CD4-positive, alpha-beta memory T cell (primary cell): Measurements from ENCODE around the gene MMP28. TPM values are rescaled to one million over a fixed set of nuclear protein-coding genes. Genes with fewer than 3 reads are reported as not detected.
A peak's percentile ranks its signal among the peaks of the same experiment; 100 is the strongest.

Experiments
- CTCF ChIA-PET: fragments of 350-600 bp; sonication (Branson Sonifier 250); formaldehyde crosslinking; loops from one replicate; lab custom pipeline; 2021; ENCODE audit warnings: inconsistent platforms; ENCODE audit not compliant: partially characterized antibody; lab: Charles Lee
- POLR2A ChIA-PET: fragments of 350-600 bp; sonication (Branson Sonifier 250); formaldehyde crosslinking; loops from one replicate; lab custom pipeline; 2021; ENCODE audit not compliant: partially characterized antibody; lab: Charles Lee
- DNase-seq, 5 donors: peaks; one replicate each; pipeline versions ENCODE4 v3.0.0 to v3.0.0-alpha.2; 2020 to 2022; ENCODE audit warnings: mixed read lengths in 1 of 5
- H3K27ac ChIP-seq: one replicate; pipeline ENCODE4 v1.7.0; 2013; ENCODE audit warnings: low read depth, low read length
- H3K27me3 ChIP-seq: 2 replicates; pipeline ENCODE4 v1.7.0; 2013; ENCODE audit warnings: mild to moderate bottlenecking, low read length, moderate library complexity; ENCODE audit not compliant: insufficient read depth
- H3K36me3 ChIP-seq: 2 replicates; pipeline ENCODE4 v1.7.0; 2013; ENCODE audit warnings: mild to moderate bottlenecking, low read length, moderate library complexity; ENCODE audit not compliant: insufficient read depth
- H3K4me1 ChIP-seq: 2 replicates; pipeline ENCODE4 v1.7.0; 2013; ENCODE audit warnings: mild to moderate bottlenecking, low read length, moderate library complexity; ENCODE audit not compliant: insufficient read depth
- H3K4me3 ChIP-seq, 2 donors: one replicate each; pipeline ENCODE4 v1.7.0; 2013; ENCODE audit warnings: low read length in 2 of 2, mild to moderate bottlenecking in 1 of 2
- H3K9me3 ChIP-seq, 2 donors: one replicate each; pipeline ENCODE4 v1.7.0; 2013; ENCODE audit warnings: low read length in 2 of 2, control low read depth in 1 of 2; ENCODE audit not compliant: control insufficient read depth in 1 of 2
- H3K27ac Mint-ChIP-seq, 7 donors: one replicate each; pipeline ENCODE4 v1.8.0; 2020 to 2021; ENCODE audit warnings: mixed read lengths in 7 of 7, mild to moderate bottlenecking in 6 of 7, inconsistent platforms in 3 of 7, moderate library complexity in 3 of 7
- H3K27me3 Mint-ChIP-seq, 2 donors: one replicate each; pipeline ENCODE4 v1.8.0; 2020 to 2021; ENCODE audit warnings: mixed read lengths in 2 of 2
- H3K36me3 Mint-ChIP-seq, 2 donors: one replicate each; pipeline ENCODE4 v1.8.0; 2020 to 2021; ENCODE audit warnings: mixed read lengths in 2 of 2, inconsistent platforms in 1 of 2, mild to moderate bottlenecking in 1 of 2
- H3K4me1 Mint-ChIP-seq, 4 donors: one replicate each; pipeline ENCODE4 v1.8.0; 2020 to 2021; ENCODE audit warnings: mixed read lengths in 4 of 4, mild to moderate bottlenecking in 1 of 4
- H3K4me3 Mint-ChIP-seq, 8 donors: one replicate each; pipeline ENCODE4 v1.8.0; 2020 to 2021; ENCODE audit warnings: mixed read lengths in 8 of 8, mild to moderate bottlenecking in 7 of 8, moderate library complexity in 6 of 8, inconsistent platforms in 3 of 8
- H3K9me3 Mint-ChIP-seq, 8 donors: one replicate each; pipeline ENCODE4 v1.8.0; 2020 to 2021; ENCODE audit warnings: mixed read lengths in 8 of 8, mild to moderate bottlenecking in 5 of 8, inconsistent platforms in 3 of 8, moderate library complexity in 1 of 8
- intact Hi-C: fragments of 100-400 bp; cut with micrococcal nuclease; formaldehyde crosslinking; loops from one replicate; pipeline ENCODE4 v1.15.1; 2023
- polyA plus RNA-seq, 2 donors: library from polyadenylated mRNA; unstranded; fragments of 300-500 nt; fragmentation: Illumina TruSeq; gene quantifications; one replicate each; pipeline ENCODE4 v1.2.3, GENCODE V29; 2021
- total RNA-seq, 2 experiments: library from RNA; stranded (reverse); gene quantifications; one replicate each; pipeline ENCODE4 v1.2.3, GENCODE V29; 2021

The MMP28 gene
- total and polyA plus RNA-seq, 4 experiments from 2014 or later = 0.23 to 0.96 (median 0.64) TPM; not detected in 1

DNA sequence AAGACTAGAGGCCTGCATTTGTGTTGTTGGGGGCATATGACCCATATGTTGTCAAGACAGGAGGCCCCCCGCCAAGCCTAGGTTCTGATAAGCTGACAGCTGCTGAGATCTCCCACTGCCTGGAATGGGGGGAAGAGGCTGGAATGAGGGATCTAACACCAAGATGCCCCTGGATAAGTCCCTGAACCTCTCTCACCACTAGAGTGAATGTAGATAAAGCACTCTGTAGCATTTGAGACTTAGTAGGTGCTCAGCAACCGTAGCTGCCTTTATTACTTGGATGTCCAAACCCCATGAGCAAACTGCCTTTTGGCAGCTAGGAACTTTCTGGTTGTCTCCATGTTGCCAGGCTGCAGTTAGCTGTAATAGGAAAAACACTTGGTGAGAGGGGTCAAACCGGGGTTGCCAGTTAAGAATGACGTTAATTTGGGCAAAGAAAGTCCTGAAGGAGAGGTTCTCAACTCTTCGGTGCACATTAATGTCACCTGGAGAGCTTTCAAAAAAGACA is 68.4 kb downstream of the MMP28 start:
- no peak for DNase-seq
- H3K36me3 ChIP-seq = peaks cover 27% of the 10 kb centered on the region
- no peak overlapping the region for H3K27ac Mint-ChIP-seq
- no peaks in the 10 kb centered on the region for H3K27me3 ChIP-seq
- H3K4me1 Mint-ChIP-seq = peaks cover 9 to 24% (median 12%) of the 10 kb centered on the region in 4 donors
- H3K9me3 Mint-ChIP-seq = no peaks in the 10 kb centered on the region
- H3K27ac ChIP-seq = no peak overlapping the region
- no peak overlapping the region for H3K4me3 ChIP-seq
- intact Hi-C loops = loop anchor here (10.0 kb wide), 1 partner anchor 62 kb away; no protein-coding TSS in a partner anchor
- ChIA-PET CTCF (interaction anchor here (1.2 kb wide), 1 partner anchor 20 kb away, joined by 4 read pairs; no protein-coding TSS in a partner anchor), POLR2A (no interaction called here)
- H3K27me3 Mint-ChIP-seq = no peaks in the 10 kb centered on the region
- peaks cover 43 to 57% of the 10 kb centered on the region in 2 donors for H3K36me3 Mint-ChIP-seq
- H3K9me3 ChIP-seq = no peaks in the 10 kb centered on the region
- H3K4me1 ChIP-seq = peaks cover 12% of the 10 kb centered on the region
- H3K4me3 Mint-ChIP-seq = no peak overlapping the region

DNA sequence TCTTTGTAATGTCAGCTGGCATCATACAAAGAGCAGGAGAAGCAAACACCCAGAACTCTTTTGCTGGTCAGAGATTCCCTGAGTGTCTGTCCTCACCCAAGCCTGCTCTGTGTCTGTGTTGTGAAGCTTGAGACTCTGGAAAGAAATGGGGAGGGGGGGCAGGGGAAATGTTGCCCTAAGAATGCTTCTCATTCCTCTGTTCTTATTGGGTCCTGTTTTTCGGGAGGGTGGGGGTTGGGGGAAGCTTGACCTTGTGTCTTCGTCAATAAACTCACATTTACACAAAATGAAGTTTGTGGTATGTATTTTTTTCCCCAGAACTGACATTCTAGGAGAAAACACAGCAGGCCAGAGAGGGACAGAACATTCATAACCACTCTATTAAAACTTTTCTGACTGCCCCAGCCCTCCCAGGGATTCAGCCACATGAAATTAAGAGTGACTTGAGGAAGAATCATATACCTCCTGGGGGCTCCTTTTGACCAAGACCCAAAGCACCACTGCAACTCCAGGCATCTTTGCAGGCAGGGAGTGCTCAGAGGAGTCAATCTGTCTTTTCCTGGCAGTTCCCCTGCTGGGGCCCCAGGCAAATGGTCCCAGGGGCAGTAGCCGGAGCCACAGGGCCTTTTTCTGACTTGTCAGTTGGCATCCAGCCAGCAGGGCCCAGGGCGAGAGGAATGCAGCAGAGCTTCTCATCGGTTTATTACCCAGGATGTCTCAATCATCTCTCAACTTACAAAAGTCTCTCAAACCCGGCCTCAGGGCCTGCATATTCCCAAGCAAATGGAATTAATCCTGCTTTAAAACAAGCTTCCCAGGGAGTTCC is 69.1 kb downstream of the MMP28 start:
- H3K4me1 Mint-ChIP-seq = peaks cover 9 to 24% (median 12%) of the 10 kb centered on the region in 4 donors
- intact Hi-C loops = loop anchor here (10.0 kb wide), 1 partner anchor 62 kb away; no protein-coding TSS in a partner anchor
- no peak overlapping the region for H3K27ac Mint-ChIP-seq
- Histone ChIP-seq H3K4me3 (no peak overlapping the region), H3K9me3 (no peaks in the 10 kb centered on the region), H3K27ac (no peak overlapping the region), H3K27me3 (no peaks in the 10 kb centered on the region), H3K4me1 (peaks cover 11% of the 10 kb centered on the region), H3K36me3 (peaks cover 30% of the 10 kb centered on the region)
- no peaks in the 10 kb centered on the region for H3K27me3 Mint-ChIP-seq
- no peaks in the 10 kb centered on the region for H3K9me3 Mint-ChIP-seq
- POLR2A ChIA-PET = no interaction called here
- CTCF ChIA-PET = interaction anchor here (1.4 kb wide), 1 partner anchor 37 kb away, joined by 3 read pairs; no protein-coding TSS in a partner anchor
- no peak overlapping the region for H3K4me3 Mint-ChIP-seq
- DNase-seq = no peak
- H3K36me3 Mint-ChIP-seq = peaks cover 47 to 63% of the 10 kb centered on the region in 2 donors

DNA sequence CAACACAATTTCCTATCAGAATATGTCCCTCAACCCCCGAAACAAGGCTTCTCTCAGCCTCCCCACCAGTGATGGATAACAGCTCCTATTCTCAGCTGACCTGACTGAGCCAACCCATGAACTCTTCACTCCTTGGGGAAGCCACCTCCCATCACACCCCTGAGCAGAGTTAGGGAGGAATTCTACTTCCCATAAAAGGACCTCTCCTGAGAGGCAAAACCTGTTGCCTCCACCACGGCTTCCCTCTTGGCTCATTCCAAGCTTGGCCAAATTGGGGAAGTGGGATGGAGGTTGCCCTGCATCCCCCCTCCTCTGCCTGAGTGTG is 69.7 kb downstream of the MMP28 start:
- H3K27me3 Mint-ChIP-seq = no peaks in the 10 kb centered on the region
- H3K4me3 Mint-ChIP-seq = no peak overlapping the region
- Histone ChIP-seq H3K27ac (no peak overlapping the region), H3K27me3 (no peaks in the 10 kb centered on the region), H3K9me3 (no peaks in the 10 kb centered on the region), H3K36me3 (peaks cover 35% of the 10 kb centered on the region), H3K4me1 (peaks cover 5% of the 10 kb centered on the region), H3K4me3 (no peak overlapping the region)
- peaks cover 48 to 68% of the 10 kb centered on the region in 2 donors for H3K36me3 Mint-ChIP-seq
- peaks cover 4 to 18% (median 7%) of the 10 kb centered on the region in 4 donors for H3K4me1 Mint-ChIP-seq
- CTCF ChIA-PET = interaction anchor here (1.4 kb wide), 1 partner anchor 38 kb away, joined by 3 read pairs; no protein-coding TSS in a partner anchor
- intact Hi-C loops = loop anchor here (10.0 kb wide), 1 partner anchor 61 kb away; no protein-coding TSS in a partner anchor
- POLR2A ChIA-PET = no interaction called here
- no peaks in the 10 kb centered on the region for H3K9me3 Mint-ChIP-seq
- H3K27ac Mint-ChIP-seq = no peak overlapping the region
- no peak for DNase-seq

DNA sequence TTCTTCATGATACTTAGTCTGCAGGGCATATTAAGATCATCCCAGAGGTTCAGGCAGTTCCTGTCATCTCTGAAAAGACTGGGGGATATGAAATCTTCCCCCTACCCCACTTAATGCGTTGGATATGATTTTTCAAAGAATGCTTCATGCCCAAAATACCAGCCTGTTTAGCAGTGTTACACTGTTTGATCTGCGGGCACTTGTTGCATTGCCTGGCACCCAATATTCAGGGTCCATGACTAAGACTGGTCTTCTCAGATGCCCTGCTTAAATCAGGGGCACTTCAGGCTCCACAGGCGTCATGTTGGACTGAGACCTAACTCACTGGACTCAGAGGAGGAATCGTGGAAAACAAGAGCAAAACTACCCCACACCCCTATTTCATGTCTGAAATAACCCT is 70.4 kb downstream of the MMP28 start:
- peaks cover 37% of the 10 kb centered on the region for H3K36me3 ChIP-seq
- Mint-ChIP-seq H3K27me3 (no peaks in the 10 kb centered on the region), H3K9me3 (no peaks in the 10 kb centered on the region), H3K36me3 (peaks cover 52 to 68% of the 10 kb centered on the region in 2 donors), H3K27ac (peak overlapping the region in 3 of 7 donors; percentile 49 to 65 (median 62)), H3K4me3 (peak overlapping the region in 1 of 8 donors; percentile 26), H3K4me1 (peaks cover 0 to 11% (median 2%) of the 10 kb centered on the region in 4 donors)
- H3K4me3 ChIP-seq = no peak overlapping the region
- no peaks in the 10 kb centered on the region for H3K9me3 ChIP-seq
- H3K27ac ChIP-seq = no peak overlapping the region
- intact Hi-C loops = loop anchor here (10.0 kb wide), 1 partner anchor 60 kb away; no protein-coding TSS in a partner anchor
- no peaks in the 10 kb centered on the region for H3K4me1 ChIP-seq
- DNase-seq = no peak
- ChIA-PET CTCF (interaction anchor here (1.4 kb wide), 1 partner anchor 38 kb away, joined by 3 read pairs; no protein-coding TSS in a partner anchor), POLR2A (no interaction called here)
- H3K27me3 ChIP-seq = no peaks in the 10 kb centered on the region

DNA sequence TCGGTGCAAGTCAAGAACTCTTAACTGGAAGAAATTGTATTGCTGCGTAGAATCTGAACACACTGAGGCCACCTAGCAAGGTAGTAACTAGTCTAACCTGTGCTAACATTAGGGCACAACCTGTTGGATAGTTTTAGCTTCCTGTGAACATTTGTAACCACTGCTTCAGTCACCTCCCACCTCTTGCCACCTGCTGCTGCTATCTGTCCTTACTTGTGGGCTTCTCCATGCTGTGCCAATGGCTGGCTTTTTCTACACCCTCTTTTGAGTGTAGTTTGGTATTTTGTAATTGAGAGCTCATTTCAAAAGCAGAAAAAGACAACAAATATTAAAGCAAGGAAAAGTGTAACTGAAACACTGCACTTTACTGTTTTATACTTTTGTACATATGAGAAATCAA is 71.7 kb downstream of the MMP28 start:
- H3K36me3 ChIP-seq = peaks cover 37% of the 10 kb centered on the region
- POLR2A ChIA-PET = no interaction called here
- H3K4me1 ChIP-seq = no peaks in the 10 kb centered on the region
- H3K4me3 ChIP-seq = no peak overlapping the region
- no peak for DNase-seq
- intact Hi-C loops = loop anchor here (10.0 kb wide), 1 partner anchor 59 kb away; no protein-coding TSS in a partner anchor
- Mint-ChIP-seq H3K9me3 (no peaks in the 10 kb centered on the region), H3K4me1 (no peaks in the 10 kb centered on the region), H3K27me3 (no peaks in the 10 kb centered on the region), H3K4me3 (no peak overlapping the region), H3K36me3 (peaks cover 63 to 74% of the 10 kb centered on the region in 2 donors), H3K27ac (no peak overlapping the region)
- no peak overlapping the region for H3K27ac ChIP-seq
- CTCF ChIA-PET = interaction anchor here (2.5 kb wide), 1 partner anchor 40 kb away, joined by 9 read pairs; no protein-coding TSS in a partner anchor
- H3K27me3 ChIP-seq = no peaks in the 10 kb centered on the region
- H3K9me3 ChIP-seq = no peaks in the 10 kb centered on the region

DNA sequence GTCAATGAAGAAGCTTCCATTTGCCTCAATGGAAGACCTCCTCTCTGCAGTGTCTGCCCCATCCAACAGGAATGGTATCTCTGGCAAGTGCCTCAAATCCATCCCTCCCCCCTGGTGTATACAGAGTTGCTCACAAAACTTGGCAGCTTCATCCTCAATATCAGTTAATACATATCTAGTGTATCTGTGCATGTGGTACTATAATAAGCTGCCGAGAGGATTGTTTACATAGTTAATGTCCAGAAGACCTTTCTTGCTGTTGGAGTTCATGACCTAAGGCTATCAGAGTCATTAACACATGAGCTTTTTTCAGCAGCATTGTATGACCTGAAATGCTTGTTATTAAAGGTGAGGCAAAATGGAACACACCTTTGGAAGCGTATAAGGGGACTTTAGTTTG is 78.0 kb downstream of the MMP28 start:
- H3K27me3 ChIP-seq = no peaks in the 10 kb centered on the region
- peaks cover 10% of the 10 kb centered on the region for H3K4me1 ChIP-seq
- Mint-ChIP-seq H3K4me3 (no peak overlapping the region), H3K36me3 (peaks cover 42 to 50% of the 10 kb centered on the region in 2 donors), H3K9me3 (no peaks in the 10 kb centered on the region), H3K4me1 (no peaks in the 10 kb centered on the region), H3K27ac (no peak overlapping the region), H3K27me3 (no peaks in the 10 kb centered on the region)
- no peak overlapping the region for H3K4me3 ChIP-seq
- ChIA-PET CTCF (interaction anchor here (1.7 kb wide), 1 partner anchor 30 kb away, joined by 7 read pairs; no protein-coding TSS in a partner anchor), POLR2A (no interaction called here)
- no peak for DNase-seq
- no peak overlapping the region for H3K27ac ChIP-seq
- H3K9me3 ChIP-seq = no peaks in the 10 kb centered on the region
- H3K36me3 ChIP-seq = peaks cover 38% of the 10 kb centered on the region
- intact Hi-C loops = no loop called here

DNA sequence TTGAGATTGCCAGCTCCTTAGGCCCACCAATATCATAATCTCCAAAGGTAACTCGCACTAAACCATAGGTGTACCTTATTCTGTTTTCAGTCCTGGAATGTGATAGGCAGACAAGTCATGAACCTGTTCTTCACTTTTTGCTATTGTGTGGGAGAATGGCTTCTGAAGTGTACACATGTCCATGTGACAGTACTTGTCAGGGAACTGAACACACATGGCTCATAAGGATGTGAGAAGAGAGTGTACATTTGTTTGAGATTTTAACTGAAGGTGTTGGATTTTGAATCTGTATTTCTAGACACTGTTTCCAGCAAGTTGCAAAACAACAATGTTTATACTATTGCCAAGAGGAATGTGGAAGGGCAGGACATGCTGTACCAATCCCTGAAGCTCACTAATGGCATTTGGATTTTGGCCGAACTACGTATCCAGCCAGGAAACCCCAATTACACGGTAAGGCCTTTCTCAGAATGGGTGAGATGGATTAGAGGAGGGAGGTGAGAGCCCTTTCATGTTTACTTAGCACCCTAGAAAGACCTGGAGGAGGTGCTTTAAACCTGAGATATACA is 78.5 kb downstream of the MMP28 start:
- intact Hi-C loops = no loop called here
- H3K4me1 Mint-ChIP-seq = peaks cover 0 to 4% (median under 1%) of the 10 kb centered on the region in 4 donors
- Histone ChIP-seq H3K36me3 (peaks cover 38% of the 10 kb centered on the region), H3K4me3 (no peak overlapping the region), H3K4me1 (peaks cover 14% of the 10 kb centered on the region), H3K9me3 (no peaks in the 10 kb centered on the region), H3K27ac (no peak overlapping the region), H3K27me3 (no peaks in the 10 kb centered on the region)
- H3K36me3 Mint-ChIP-seq = peaks cover 42 to 47% of the 10 kb centered on the region in 2 donors
- H3K9me3 Mint-ChIP-seq = no peaks in the 10 kb centered on the region
- CTCF ChIA-PET = interaction anchor here (1.7 kb wide), 1 partner anchor 30 kb away, joined by 7 read pairs; no protein-coding TSS in a partner anchor
- DNase-seq = no peak
- peak overlapping the region in 1 of 7 donors; percentile 22 for H3K27ac Mint-ChIP-seq
- POLR2A ChIA-PET = no interaction called here
- H3K4me3 Mint-ChIP-seq = no peak overlapping the region
- H3K27me3 Mint-ChIP-seq = no peaks in the 10 kb centered on the region
